GM04504 (cell line): ENCODE data around the gene ADAMTS2.
A peak's percentile ranks its signal among the peaks of the same experiment; 100 is the strongest.

Source experiments
- DNase-seq: peaks from one replicate; pipeline ENCODE4 v3.0.0-alpha.2; 2012; ENCODE audit warnings: low read depth

Gene ADAMTS2

GRCh38 chr5:179278546-179278945 is 66.7 kb downstream of the ADAMTS2 start:
- no peak for DNase-seq

GRCh38 chr5:179278119-179278518 is 67.1 kb downstream of the ADAMTS2 start:
- no peak for DNase-seq

GRCh38 chr5:179276838-179277395 is 68.3 kb downstream of the ADAMTS2 start:
- DNase-seq: no peak

GRCh38 chr5:179275941-179276837 is 69.1 kb downstream of the ADAMTS2 start:
- DNase-seq: peak; percentile 99

- no peak for DNase-seq
These were observed 69.8 kb downstream of the ADAMTS2 start for GRCh38 chr5:179275381-179275878.

GRCh38 chr5:179274321-179275315 is 70.6 kb downstream of the ADAMTS2 start:
- no peak for DNase-seq

GRCh38 chr5:179273441-179274145 is 71.7 kb downstream of the ADAMTS2 start:
- DNase-seq: no peak

- no peak for DNase-seq
These were observed 72.2 kb downstream of the ADAMTS2 start for GRCh38 chr5:179273073-179273435.

GRCh38 chr5:179272326-179273072 is 72.8 kb downstream of the ADAMTS2 start:
- no peak for DNase-seq

GRCh38 chr5:179271821-179272325 is 73.4 kb downstream of the ADAMTS2 start:
- no peak for DNase-seq

- DNase-seq: no peak
These were observed 73.9 kb downstream of the ADAMTS2 start for GRCh38 chr5:179271428-179271734.

GRCh38 chr5:179270581-179271427 is 74.5 kb downstream of the ADAMTS2 start:
- peak; percentile 79 for DNase-seq

GRCh38 chr5:179269781-179270543 is 75.3 kb downstream of the ADAMTS2 start:
- peak; percentile 71 for DNase-seq

GRCh38 chr5:179268966-179269693 is 76.1 kb downstream of the ADAMTS2 start:
- DNase-seq: no peak

GRCh38 chr5:179268399-179268952 is 76.8 kb downstream of the ADAMTS2 start:
- DNase-seq: no peak

- no peak for DNase-seq
These were observed 77.6 kb downstream of the ADAMTS2 start for GRCh38 chr5:179267671-179268083.

GRCh38 chr5:179267071-179267670 is 78.1 kb downstream of the ADAMTS2 start:
- DNase-seq: no peak
